HEK293 (cell line): ENCODE measurements around the gene TARBP1.

ENCODE experiments used
- CTCF ChIA-PET: fragments of 350-600 bp; formaldehyde crosslinking; extraction: SDS; loops from one replicate; lab custom pipeline; 2021; ENCODE audit warnings: antibody characterized with exemption; lab: Yijun Ruan, JAX
- POLR2A ChIA-PET: fragments of 300-600 bp; formaldehyde crosslinking; extraction: SDS; loops from one replicate; lab custom pipeline; 2020; ENCODE audit warnings: antibody characterized with exemption, inconsistent platforms; lab: Yijun Ruan, JAX
- H3K27ac ChIP-seq: fragments of 200-500 bp; sonication (Bioruptor generic); 2 replicates; pipeline ENCODE4 v1.5.1; 2014; ENCODE audit warnings: low read depth, low read length, control low read depth, inconsistent platforms; ENCODE audit errors: extremely low read depth
- H3K36me3 ChIP-seq, 2 experiments: fragments of 200-500 bp in 1 of 2; sonication (Bioruptor generic) in 1 of 2; 1 replicate in 1 of 2; 2 replicates in 1 of 2; pipeline ENCODE4 v1.5.1; 2014 to 2017; ENCODE audit warnings: inconsistent platforms in 2 of 2, low read length in 2 of 2; ENCODE audit not compliant: control insufficient read depth in 2 of 2, insufficient read depth in 1 of 2
- H3K4me1 ChIP-seq: fragments of 200-500 bp; sonication (Bioruptor generic); 2 replicates; pipeline ENCODE4 v1.5.1; 2014; ENCODE audit warnings: mild to moderate bottlenecking, low read length, inconsistent platforms; ENCODE audit not compliant: control insufficient read depth, insufficient read depth
- H3K4me3 ChIP-seq: 2 replicates; pipeline ENCODE4 v1.5.1; 2011; ENCODE audit warnings: low read depth, mild to moderate bottlenecking, control low read depth, low read length, moderate library complexity
- H3K9me3 ChIP-seq: fragments of 200-500 bp; sonication (Bioruptor generic); 2 replicates; pipeline ENCODE4 v1.5.1; 2014; ENCODE audit warnings: low read depth, low read length, inconsistent platforms; ENCODE audit not compliant: control insufficient read depth, insufficient read depth
- GLIS2 ChIP-seq: fragments of 450-650 bp; formaldehyde crosslinking; IDR thresholded peaks from 2 replicates; pipeline ENCODE4 v1.5.1; 2016; ENCODE audit warnings: missing biosample characterization, missing genetic modification characterization
- OSR2 ChIP-seq: fragments of 450-650 bp; formaldehyde crosslinking; IDR thresholded peaks from 2 replicates; pipeline ENCODE4 v1.5.1; 2016; ENCODE audit warnings: missing biosample characterization, missing genetic modification characterization
- REPIN1 ChIP-seq: fragments of 450-650 bp; formaldehyde crosslinking; IDR thresholded peaks from 2 replicates; pipeline ENCODE4 v1.5.1; 2017; ENCODE audit warnings: missing biosample characterization, missing genetic modification characterization, low read depth
- SALL2 ChIP-seq: fragments of 450-650 bp; formaldehyde crosslinking; IDR thresholded peaks from 2 replicates; pipeline ENCODE4 v1.5.0; 2017; ENCODE audit warnings: missing biosample characterization, mild to moderate bottlenecking, missing genetic modification characterization, borderline replicate concordance
- SP3 ChIP-seq: fragments of 450-650 bp; formaldehyde crosslinking; IDR thresholded peaks from 2 replicates; pipeline ENCODE4 v1.5.1; 2016; ENCODE audit warnings: missing biosample characterization, missing genetic modification characterization
- ZBTB17 ChIP-seq: fragments of 450-650 bp; formaldehyde crosslinking; IDR thresholded peaks from 2 replicates; pipeline ENCODE4 v1.5.1; 2016; ENCODE audit warnings: missing biosample characterization, missing genetic modification characterization
- ZFP69B ChIP-seq: fragments of 450-650 bp; formaldehyde crosslinking; IDR thresholded peaks from 2 replicates; pipeline ENCODE4 v1.5.1; 2016; ENCODE audit warnings: missing biosample characterization, missing genetic modification characterization
- ZNF174 ChIP-seq: fragments of 450-650 bp; formaldehyde crosslinking; IDR thresholded peaks from 2 replicates; pipeline ENCODE4 v1.5.0; 2017; ENCODE audit warnings: missing biosample characterization, mild to moderate bottlenecking, missing genetic modification characterization
- ZNF19 ChIP-seq: fragments of 450-650 bp; formaldehyde crosslinking; IDR thresholded peaks from 2 replicates; pipeline ENCODE4; 2016; ENCODE audit warnings: missing biosample characterization, missing genetic modification characterization, low read depth
- ZNF202 ChIP-seq: fragments of 450-650 bp; formaldehyde crosslinking; IDR thresholded peaks from 2 replicates; pipeline ENCODE4 v1.5.1; 2016; ENCODE audit warnings: missing biosample characterization, missing genetic modification characterization, borderline replicate concordance
- ZNF211 ChIP-seq: fragments of 450-650 bp; formaldehyde crosslinking; IDR thresholded peaks from 2 replicates; pipeline ENCODE4 v1.5.1; 2016; ENCODE audit warnings: low read depth, missing biosample characterization, missing genetic modification characterization
- ZNF214 ChIP-seq: fragments of 450-650 bp; formaldehyde crosslinking; IDR thresholded peaks from 2 replicates; pipeline ENCODE4 v1.5.1; 2017; ENCODE audit warnings: missing biosample characterization, mild to moderate bottlenecking, missing genetic modification characterization, borderline replicate concordance
- ZNF280D ChIP-seq: fragments of 450-650 bp; formaldehyde crosslinking; IDR thresholded peaks from 2 replicates; pipeline ENCODE4 v1.5.1; 2016; ENCODE audit warnings: missing biosample characterization, missing genetic modification characterization
- ZNF302 ChIP-seq: fragments of 450-650 bp; formaldehyde crosslinking; IDR thresholded peaks from 2 replicates; pipeline ENCODE4 v1.5.1; 2016; ENCODE audit warnings: missing biosample characterization, missing genetic modification characterization, low read depth
- ZNF510 ChIP-seq: fragments of 450-650 bp; formaldehyde crosslinking; IDR thresholded peaks from 2 replicates; pipeline ENCODE4 v1.5.1; 2018; ENCODE audit warnings: mild to moderate bottlenecking, missing genetic modification characterization, missing biosample characterization; ENCODE audit not compliant: insufficient replicate concordance
- ZNF544 ChIP-seq: fragments of 450-650 bp; formaldehyde crosslinking; IDR thresholded peaks from 2 replicates; pipeline ENCODE4 v1.5.0; 2017; ENCODE audit warnings: missing biosample characterization, missing genetic modification characterization
- ZNF548 ChIP-seq: fragments of 450-650 bp; formaldehyde crosslinking; IDR thresholded peaks from 2 replicates; pipeline ENCODE4 v1.5.1; 2016; ENCODE audit warnings: missing biosample characterization, missing genetic modification characterization
- ZNF571 ChIP-seq: fragments of 450-650 bp; formaldehyde crosslinking; IDR thresholded peaks from 2 replicates; pipeline ENCODE4 v1.5.0; 2017; ENCODE audit warnings: missing biosample characterization, missing genetic modification characterization
- ZNF623 ChIP-seq: fragments of 450-650 bp; formaldehyde crosslinking; IDR thresholded peaks from 2 replicates; pipeline ENCODE4 v1.5.1; 2016; ENCODE audit warnings: missing biosample characterization, missing genetic modification characterization
- ZNF629 ChIP-seq: fragments of 450-650 bp; formaldehyde crosslinking; IDR thresholded peaks from 2 replicates; pipeline ENCODE4 v1.5.1; 2017; ENCODE audit warnings: missing biosample characterization, missing genetic modification characterization
- ZNF792 ChIP-seq: fragments of 450-650 bp; formaldehyde crosslinking; IDR thresholded peaks from 2 replicates; pipeline ENCODE4 v1.5.1; 2016; ENCODE audit warnings: missing biosample characterization, missing genetic modification characterization
- ZSCAN16 ChIP-seq: fragments of 450-650 bp; formaldehyde crosslinking; IDR thresholded peaks from 2 replicates; pipeline ENCODE4 v1.5.1; 2016; ENCODE audit warnings: missing biosample characterization, missing genetic modification characterization
- ZSCAN5A ChIP-seq: fragments of 450-650 bp; formaldehyde crosslinking; IDR thresholded peaks from 2 replicates; pipeline ENCODE4 v1.5.1; 2016; ENCODE audit warnings: missing biosample characterization, missing genetic modification characterization
- TF ChIP-seq, protein P1 (sequence below): fragments of 450-650 bp; formaldehyde crosslinking; IDR thresholded peaks from 2 replicates; pipeline ENCODE4 v1.5.1; 2016; ENCODE audit warnings: missing biosample characterization, missing genetic modification characterization
- TF ChIP-seq, protein P2 (sequence below): fragments of 450-650 bp; formaldehyde crosslinking; IDR thresholded peaks from 2 replicates; pipeline ENCODE4 v1.5.1; 2016; ENCODE audit warnings: missing biosample characterization, missing genetic modification characterization
- TF ChIP-seq, protein P3 (sequence below): IDR thresholded peaks from 2 replicates; pipeline ENCODE4 v1.6.1; 2011; ENCODE audit warnings: mild to moderate bottlenecking, low read depth, low read length, borderline replicate concordance

The TARBP1 gene

GRCh38 chr1:234507626-234508387 lies 28.8 kb upstream of the TARBP1 start (continued):
- TF ChIP-seq ZNF214 (tag by site-specific recombination) (no peak), GLIS2 (tag by site-specific recombination) (no peak), ZNF629 (tag by site-specific recombination) (no peak), ZNF510 (tag by site-specific recombination) (no peak), ZNF174 (tag by site-specific recombination) (no peak), ZNF211 (tag by site-specific recombination) (no peak), ZNF623 (tag by site-specific recombination) (no peak), ZSCAN5A (tag by site-specific recombination) (no peak)
- TF ChIP-seq, protein P1, sequence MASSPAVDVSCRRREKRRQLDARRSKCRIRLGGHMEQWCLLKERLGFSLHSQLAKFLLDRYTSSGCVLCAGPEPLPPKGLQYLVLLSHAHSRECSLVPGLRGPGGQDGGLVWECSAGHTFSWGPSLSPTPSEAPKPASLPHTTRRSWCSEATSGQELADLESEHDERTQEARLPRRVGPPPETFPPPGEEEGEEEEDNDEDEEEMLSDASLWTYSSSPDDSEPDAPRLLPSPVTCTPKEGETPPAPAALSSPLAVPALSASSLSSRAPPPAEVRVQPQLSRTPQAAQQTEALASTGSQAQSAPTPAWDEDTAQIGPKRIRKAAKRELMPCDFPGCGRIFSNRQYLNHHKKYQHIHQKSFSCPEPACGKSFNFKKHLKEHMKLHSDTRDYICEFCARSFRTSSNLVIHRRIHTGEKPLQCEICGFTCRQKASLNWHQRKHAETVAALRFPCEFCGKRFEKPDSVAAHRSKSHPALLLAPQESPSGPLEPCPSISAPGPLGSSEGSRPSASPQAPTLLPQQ: 0 out of 2 replicates have a peak, but pooled peaks have one; percentile 32
- TF ChIP-seq, protein P2, sequence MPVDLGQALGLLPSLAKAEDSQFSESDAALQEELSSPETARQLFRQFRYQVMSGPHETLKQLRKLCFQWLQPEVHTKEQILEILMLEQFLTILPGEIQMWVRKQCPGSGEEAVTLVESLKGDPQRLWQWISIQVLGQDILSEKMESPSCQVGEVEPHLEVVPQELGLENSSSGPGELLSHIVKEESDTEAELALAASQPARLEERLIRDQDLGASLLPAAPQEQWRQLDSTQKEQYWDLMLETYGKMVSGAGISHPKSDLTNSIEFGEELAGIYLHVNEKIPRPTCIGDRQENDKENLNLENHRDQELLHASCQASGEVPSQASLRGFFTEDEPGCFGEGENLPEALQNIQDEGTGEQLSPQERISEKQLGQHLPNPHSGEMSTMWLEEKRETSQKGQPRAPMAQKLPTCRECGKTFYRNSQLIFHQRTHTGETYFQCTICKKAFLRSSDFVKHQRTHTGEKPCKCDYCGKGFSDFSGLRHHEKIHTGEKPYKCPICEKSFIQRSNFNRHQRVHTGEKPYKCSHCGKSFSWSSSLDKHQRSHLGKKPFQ: no peak

DNA sequence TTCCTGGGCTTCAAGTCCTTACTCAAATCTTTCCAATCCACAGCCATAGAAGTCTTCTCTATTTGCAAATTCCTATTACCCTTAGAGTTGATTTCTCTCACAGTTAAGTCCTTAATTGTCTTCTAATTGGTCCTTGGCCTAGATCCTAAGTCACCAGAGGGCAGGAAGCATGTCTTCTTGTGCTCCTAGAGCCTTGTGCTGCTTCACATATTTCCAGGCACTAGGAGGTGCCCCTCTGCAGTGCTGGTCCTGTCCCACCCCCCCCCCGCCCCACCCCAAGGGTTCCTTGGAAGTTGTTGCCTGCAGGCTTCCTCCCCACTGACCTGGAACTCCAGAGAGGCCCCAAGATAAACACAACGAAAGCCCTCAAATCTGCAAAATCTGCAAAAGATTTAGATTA lies 28.1 kb upstream of the TARBP1 start:
- ChIA-PET POLR2A (no interaction called here), CTCF (interaction anchor here (1.1 to 5.5 kb wide), 2 partner anchors 8 to 11 kb away, joined by 3 to 39 read pairs; no protein-coding TSS in a partner anchor)
- Histone ChIP-seq H3K4me3 (no peak overlapping the region), H3K27ac (no peak overlapping the region), H3K36me3 (no peaks in the 10 kb centered on the region), H3K4me1 (0 out of 2 replicates have a peak, but pooled peaks cover 5% of the 10 kb centered on the region), H3K9me3 (no peaks in the 10 kb centered on the region)
- TF ChIP-seq ZNF19 (tag by site-specific recombination) (no peak), ZNF544 (tag by site-specific recombination) (no peak), ZNF548 (no peak), SALL2 (tag by site-specific recombination) (no peak), ZSCAN16 (tag by site-specific recombination) (peak; percentile 57; the same call in 1 of the 2 replicates), ZFP69B (tag by site-specific recombination) (no peak), OSR2 (tag by site-specific recombination) (no peak), ZNF302 (tag by site-specific recombination) (no peak), ZNF792 (tag by site-specific recombination) (no peak), SP3 (tag by site-specific recombination) (no peak), REPIN1 (tag by site-specific recombination) (0 out of 2 replicates have a peak, but pooled peaks have one; percentile 5), ZNF571 (no peak), ZNF280D (tag by site-specific recombination) (no peak), ZNF202 (no peak), ZBTB17 (no peak)
- TF ChIP-seq, protein P2: no peak
- TF ChIP-seq, protein P3, sequence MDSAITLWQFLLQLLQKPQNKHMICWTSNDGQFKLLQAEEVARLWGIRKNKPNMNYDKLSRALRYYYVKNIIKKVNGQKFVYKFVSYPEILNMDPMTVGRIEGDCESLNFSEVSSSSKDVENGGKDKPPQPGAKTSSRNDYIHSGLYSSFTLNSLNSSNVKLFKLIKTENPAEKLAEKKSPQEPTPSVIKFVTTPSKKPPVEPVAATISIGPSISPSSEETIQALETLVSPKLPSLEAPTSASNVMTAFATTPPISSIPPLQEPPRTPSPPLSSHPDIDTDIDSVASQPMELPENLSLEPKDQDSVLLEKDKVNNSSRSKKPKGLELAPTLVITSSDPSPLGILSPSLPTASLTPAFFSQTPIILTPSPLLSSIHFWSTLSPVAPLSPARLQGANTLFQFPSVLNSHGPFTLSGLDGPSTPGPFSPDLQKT: no peak
